K562 (cell line): Measurements from ENCODE around the gene IDH1. TPM values are rescaled to one million over a fixed set of nuclear protein-coding genes. Genes with fewer than 3 reads are reported as not detected.

Experiments used
- ATAC-seq: fragments of 200-7000 bp; cut with Tn5 transposase; 3 replicates; pipeline ENCODE4 v1.9.1; 2020; ENCODE audit warnings: moderate library complexity
- BruUV-seq: library from RNA; stranded (reverse); fragments of 400-500 nt; replicated peaks from 2 replicates; lab custom pipeline; 2021; lab: Mats Ljungman, UMichigan
- CTCF ChIA-PET: fragments of 300-600 bp; formaldehyde crosslinking; extraction: SDS; loops from one replicate; lab custom pipeline; 2021; ENCODE audit warnings: low intra/inter-chr PET ratio; lab: Yijun Ruan, JAX
- POLR2A ChIA-PET: fragments of 300-600, 350-650 bp; sonication (Branson Sonifier 250); formaldehyde crosslinking; extraction: SDS; loops from one replicate; lab custom pipeline; 2021; ENCODE audit warnings: antibody characterized with exemption, inconsistent platforms; lab: Yijun Ruan, JAX
- DNase-seq, 4 experiments: peaks; one replicate each; pipeline versions ENCODE4 v3.0.0 to v3.0.0-alpha.2; 2011 to 2018; ENCODE audit warnings: low spot score in 3 of 4, mixed read lengths in 3 of 4; ENCODE audit errors: extremely low read depth in 1 of 4
- FAIRE-seq: peaks from 2 replicates; lab custom pipeline; 2011; peaks lifted over from hg19 to GRCh38; lab: Jason Lieb, UNC
- H2AFZ ChIP-seq: 2 replicates; pipeline ENCODE4 v1.6.0; 2011; ENCODE audit warnings: low read depth, low read length, control low read depth, inconsistent platforms
- H3K27ac ChIP-seq: fragments of 200-600 bp; 3 replicates; pipeline ENCODE4 v1.8.0; 2011; ENCODE audit warnings: low read depth, mild to moderate bottlenecking, control low read depth, inconsistent platforms, low read length, moderate library complexity, mixed read lengths; ENCODE audit errors: extremely low read depth
- H3K27me3 ChIP-seq, 2 experiments: fragments of 300-600 bp in 1 of 2; 2 replicates in 1 of 2; 3 replicates in 1 of 2; pipeline versions ENCODE4 v1.6.0 to v1.8.0; 2011; ENCODE audit warnings: inconsistent platforms in 2 of 2, low read length in 2 of 2, mild to moderate bottlenecking in 1 of 2, mixed read lengths in 1 of 2, moderate library complexity in 1 of 2; ENCODE audit not compliant: control insufficient read depth in 2 of 2, insufficient read depth in 2 of 2
- H3K36me3 ChIP-seq: fragments of 300-600 bp; 3 replicates; pipeline ENCODE4 v1.8.0; 2011; ENCODE audit warnings: mild to moderate bottlenecking, low read length, inconsistent platforms; ENCODE audit not compliant: control insufficient read depth, insufficient read depth
- H3K4me1 ChIP-seq, 2 experiments: fragments of 200-600 bp in 1 of 2; replicated peaks in 1 of 2; 2 replicates in 1 of 2; 3 replicates in 1 of 2; pipeline versions ENCODE4 v1.5.1 to v1.8.0; 2011; ENCODE audit warnings: inconsistent platforms in 2 of 2, low read length in 2 of 2, mild to moderate bottlenecking in 1 of 2, mixed read lengths in 1 of 2, moderate library complexity in 1 of 2; ENCODE audit not compliant: control insufficient read depth in 2 of 2, insufficient read depth in 2 of 2
- H3K4me2 ChIP-seq: 2 replicates; pipeline ENCODE4 v1.6.1; 2011; ENCODE audit warnings: low read length, control low read depth, inconsistent platforms, mixed read lengths; ENCODE audit not compliant: insufficient read depth
- H3K4me3 ChIP-seq: fragments of 200-600 bp; sonication (generic), shearing (Covaris generic); 2 replicates; pipeline ENCODE4 v1.5.1; 2016; ENCODE audit warnings: control low read depth, inconsistent platforms
- H3K79me2 ChIP-seq: fragments of 200-600 bp; 3 replicates; pipeline ENCODE4 v1.8.0; 2011; ENCODE audit warnings: low read length, inconsistent platforms; ENCODE audit not compliant: control insufficient read depth, insufficient read depth
- H3K9ac ChIP-seq, 2 experiments: 2 replicates each; pipeline versions ENCODE4 v1.6.0 to v1.6.1; 2011; ENCODE audit warnings: low read depth in 2 of 2, low read length in 2 of 2, control low read depth in 1 of 2, inconsistent platforms in 1 of 2, mild to moderate bottlenecking in 1 of 2, mixed read lengths in 1 of 2; ENCODE audit not compliant: insufficient read depth in 1 of 2
- H3K9me1 ChIP-seq: one replicate; pipeline ENCODE4 v1.6.0; 2011; ENCODE audit warnings: inconsistent platforms, mild to moderate bottlenecking, low read length, moderate library complexity; ENCODE audit not compliant: control insufficient read depth, insufficient read depth
- H3K9me3 ChIP-seq: replicated peaks from 2 replicates; pipeline ENCODE4 v1.5.1; 2011; ENCODE audit warnings: low read depth, low read length, inconsistent platforms; ENCODE audit not compliant: control insufficient read depth, insufficient read depth
- H4K20me1 ChIP-seq: replicated peaks from 2 replicates; pipeline ENCODE4 v1.6.1; 2011; ENCODE audit warnings: low read length, inconsistent platforms, mixed read lengths; ENCODE audit not compliant: control insufficient read depth, insufficient read depth
- E2F3 ChIP-seq: fragments of 250-450 bp; sonication (Bioruptor Pico); IDR thresholded peaks from 2 replicates; pipeline ENCODE4 v1.4.0; 2020; ENCODE audit warnings: mild to moderate bottlenecking
- HLTF ChIP-seq: fragments of 450-650 bp; IDR thresholded peaks from 2 replicates; pipeline ENCODE4 v1.6.1; 2016
- POLR2AphosphoS2 ChIP-seq: IDR thresholded peaks from 2 replicates; pipeline ENCODE4 v1.6.1; 2012; ENCODE audit warnings: low read length, improper control_type of control experiment
- SMAD1 ChIP-seq: fragments of 150-350 bp; IDR thresholded peaks from 2 replicates; pipeline ENCODE4 v1.6.1; 2014; ENCODE audit warnings: low read length, low read depth; ENCODE audit not compliant: partially characterized antibody
- SMARCC2 ChIP-seq: fragments of 450-650 bp; IDR thresholded peaks from 2 replicates; pipeline ENCODE4 v1.6.1; 2017; ENCODE audit warnings: antibody characterized with exemption, moderate library complexity, mild to moderate bottlenecking, low read depth
- SREBF1 ChIP-seq: fragments of 150-350 bp; IDR thresholded peaks from 2 replicates; pipeline ENCODE4 v1.6.1; 2014; ENCODE audit warnings: antibody characterized with exemption, low read depth, low read length, borderline replicate concordance
- SRF ChIP-seq, 2 experiments: fragments of 250-450, 450-650 bp in 1 of 2; sonication (Bioruptor Pico) in 1 of 2; sonication (generic) in 1 of 2; formaldehyde crosslinking; IDR thresholded peaks; 2 replicates each; pipeline versions ENCODE4 v1.5.0 to v1.5.1; 2020 to 2022; ENCODE audit warnings: mild to moderate bottlenecking in 1 of 2, missing genetic modification reagents in 1 of 2
- TARDBP ChIP-seq: fragments of 450-650 bp; IDR thresholded peaks from 2 replicates; pipeline ENCODE4 v1.6.1; 2016
- TCFL5 ChIP-seq: fragments of 250-450 bp; sonication (Bioruptor Pico); conservative IDR thresholded peaks from 2 replicates; pipeline ENCODE4 v1.6.1; 2021; ENCODE audit warnings: mild to moderate bottlenecking, moderate library complexity, matching md5 sums
- YBX1 ChIP-seq: fragments of 450-650 bp; IDR thresholded peaks from 2 replicates; pipeline ENCODE4 v1.7.1; 2016; ENCODE audit warnings: mild to moderate bottlenecking
- WGBS: fragments of 100-300 bp; shearing (Covaris generic); methylation state at CpG from one replicate; pipeline ENCODE4 v1.1.6; 2016; ENCODE audit warnings: low coverage, mixed read lengths; ENCODE audit not compliant: insufficient coverage; ENCODE audit errors: missing lambda C conversion rate; 5-methylcytosine and 5-hydroxymethylcytosine counted together
- in situ Hi-C: fragments of 300-500 bp; cut with MboI; formaldehyde crosslinking; loops from 4 replicates; pipeline ENCODE4 v1.15.0; 2018; ENCODE audit warnings: inconsistent platforms, mixed read lengths
- intact Hi-C: fragments of 100-400 bp; cut with micrococcal nuclease; formaldehyde crosslinking; loops from 2 replicates; pipeline ENCODE4 v1.14.2; 2022
- polyA plus RNA-seq, 8 experiments: library from polyadenylated mRNA; depleted of rRNA in 4 of 8; stranded (reverse) in 5 of 8; unstranded in 3 of 8; fragments of >200 nt; fragmentation: Nextera tagmentation in 2 of 8; fragmentation: Illumina TruSeq in 1 of 8; extraction: Ambion mirVana in 2 of 8; extraction: Trizol in 1 of 8; gene quantifications; 2 replicates each; pipeline versions ENCODE4 v1.2.1 to v1.2.3, GENCODE V29; 2011 to 2014; ENCODE audit warnings: inconsistent platforms in 1 of 8, missing spikeins in 1 of 8
- total RNA-seq, 7 experiments: library from RNA; depleted of rRNA in 6 of 7; stranded (reverse); fragments of >200 nt in 6 of 7; fragmentation: Illumina TruSeq in 2 of 7; extraction: Trizol in 2 of 7; gene quantifications; 2 replicates each; pipeline versions ENCODE4 v1.2.1 to v1.2.3, GENCODE V29; 2011 to 2021; ENCODE audit warnings: low replicate concordance in 1 of 7
- TF ChIP-seq, protein P1 (sequence below): fragments of 200-600 bp; sonication (generic); IDR thresholded peaks from one replicate; pipeline ENCODE4 v1.6.1; 2012; ENCODE audit warnings: mild to moderate bottlenecking, low read depth, low read length, inconsistent platforms
- TF ChIP-seq, protein P2 (sequence below): sonication (generic); formaldehyde crosslinking; IDR thresholded peaks from 2 replicates; pipeline ENCODE4 v1.8.1; 2023; ENCODE audit warnings: mild to moderate bottlenecking, missing genetic modification reagents, moderate library complexity

The IDH1 gene
- total and polyA plus RNA-seq, 9 of the 15 experiments (the other 6 are each of a cell fraction or from before 2014, with no cell fraction given): 61.9 to 194 (median 101) TPM

DNA sequence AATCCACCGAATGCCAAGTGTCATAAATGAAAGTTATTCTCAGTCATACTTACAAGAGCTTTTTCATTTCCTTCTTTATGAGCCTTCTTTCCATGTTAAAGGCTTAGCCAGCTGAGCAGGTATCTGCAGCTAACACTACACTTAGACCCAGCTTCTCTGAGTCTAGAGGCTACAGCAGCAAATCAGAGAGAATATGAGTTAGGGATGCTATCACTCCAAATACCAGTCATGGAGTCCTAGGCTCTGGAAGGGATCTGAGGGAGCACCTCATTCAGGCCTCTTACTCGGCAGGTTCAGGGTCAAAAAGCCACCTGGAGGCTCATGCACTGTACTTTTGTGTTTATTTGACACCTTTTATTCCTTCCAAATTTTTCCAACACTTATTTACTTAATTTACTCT is 68.0 kb downstream of the IDH1 start:
- FAIRE-seq: no peak
- intact Hi-C loops: no loop called here
- H3K9me1 ChIP-seq: no peaks in the 10 kb centered on the region
- H3K27ac ChIP-seq: no peak overlapping the region
- no peaks in the 10 kb centered on the region for H3K36me3 ChIP-seq
- no peak overlapping the region for H2AFZ ChIP-seq
- no peaks in the 10 kb centered on the region for H3K27me3 ChIP-seq
- peak; percentile 50; the same call in 2 of the 3 replicates for ATAC-seq
- no peak overlapping the region for H3K4me2 ChIP-seq
- no peak overlapping the region for H3K4me3 ChIP-seq
- no peaks in the 10 kb centered on the region for H3K9me3 ChIP-seq
- ChIA-PET CTCF (interaction anchor here (0.6 kb wide), 1 partner anchor 85 kb away, joined by 3 read pairs; no protein-coding TSS in a partner anchor), POLR2A (interaction anchor here (0.6 to 1.0 kb wide), 2 partner anchors 14 to 27 kb away, joined by 3 read pairs; no protein-coding TSS in a partner anchor)
- in situ Hi-C loops: no loop called here
- H3K9ac ChIP-seq: no peak overlapping the region
- H3K79me2 ChIP-seq: no peaks in the 10 kb centered on the region
- BruUV-seq: no TSS peak
- WGBS: 4% methylated on average over 2 of the region's 2 CpGs
- no peaks in the 10 kb centered on the region; a peak in 1 of 5 replicates for H3K4me1 ChIP-seq
- no peak for DNase-seq
- H4K20me1 ChIP-seq: no peaks in the 10 kb centered on the region
- no peak for TF ChIP-seq E2F3
- no peak for TF ChIP-seq YBX1
- TF ChIP-seq SMARCC2: no peak
- TF ChIP-seq HLTF: no peak
- no peak for TF ChIP-seq TCFL5 (CRISPR knock-in tag)
- TF ChIP-seq, protein P1, sequence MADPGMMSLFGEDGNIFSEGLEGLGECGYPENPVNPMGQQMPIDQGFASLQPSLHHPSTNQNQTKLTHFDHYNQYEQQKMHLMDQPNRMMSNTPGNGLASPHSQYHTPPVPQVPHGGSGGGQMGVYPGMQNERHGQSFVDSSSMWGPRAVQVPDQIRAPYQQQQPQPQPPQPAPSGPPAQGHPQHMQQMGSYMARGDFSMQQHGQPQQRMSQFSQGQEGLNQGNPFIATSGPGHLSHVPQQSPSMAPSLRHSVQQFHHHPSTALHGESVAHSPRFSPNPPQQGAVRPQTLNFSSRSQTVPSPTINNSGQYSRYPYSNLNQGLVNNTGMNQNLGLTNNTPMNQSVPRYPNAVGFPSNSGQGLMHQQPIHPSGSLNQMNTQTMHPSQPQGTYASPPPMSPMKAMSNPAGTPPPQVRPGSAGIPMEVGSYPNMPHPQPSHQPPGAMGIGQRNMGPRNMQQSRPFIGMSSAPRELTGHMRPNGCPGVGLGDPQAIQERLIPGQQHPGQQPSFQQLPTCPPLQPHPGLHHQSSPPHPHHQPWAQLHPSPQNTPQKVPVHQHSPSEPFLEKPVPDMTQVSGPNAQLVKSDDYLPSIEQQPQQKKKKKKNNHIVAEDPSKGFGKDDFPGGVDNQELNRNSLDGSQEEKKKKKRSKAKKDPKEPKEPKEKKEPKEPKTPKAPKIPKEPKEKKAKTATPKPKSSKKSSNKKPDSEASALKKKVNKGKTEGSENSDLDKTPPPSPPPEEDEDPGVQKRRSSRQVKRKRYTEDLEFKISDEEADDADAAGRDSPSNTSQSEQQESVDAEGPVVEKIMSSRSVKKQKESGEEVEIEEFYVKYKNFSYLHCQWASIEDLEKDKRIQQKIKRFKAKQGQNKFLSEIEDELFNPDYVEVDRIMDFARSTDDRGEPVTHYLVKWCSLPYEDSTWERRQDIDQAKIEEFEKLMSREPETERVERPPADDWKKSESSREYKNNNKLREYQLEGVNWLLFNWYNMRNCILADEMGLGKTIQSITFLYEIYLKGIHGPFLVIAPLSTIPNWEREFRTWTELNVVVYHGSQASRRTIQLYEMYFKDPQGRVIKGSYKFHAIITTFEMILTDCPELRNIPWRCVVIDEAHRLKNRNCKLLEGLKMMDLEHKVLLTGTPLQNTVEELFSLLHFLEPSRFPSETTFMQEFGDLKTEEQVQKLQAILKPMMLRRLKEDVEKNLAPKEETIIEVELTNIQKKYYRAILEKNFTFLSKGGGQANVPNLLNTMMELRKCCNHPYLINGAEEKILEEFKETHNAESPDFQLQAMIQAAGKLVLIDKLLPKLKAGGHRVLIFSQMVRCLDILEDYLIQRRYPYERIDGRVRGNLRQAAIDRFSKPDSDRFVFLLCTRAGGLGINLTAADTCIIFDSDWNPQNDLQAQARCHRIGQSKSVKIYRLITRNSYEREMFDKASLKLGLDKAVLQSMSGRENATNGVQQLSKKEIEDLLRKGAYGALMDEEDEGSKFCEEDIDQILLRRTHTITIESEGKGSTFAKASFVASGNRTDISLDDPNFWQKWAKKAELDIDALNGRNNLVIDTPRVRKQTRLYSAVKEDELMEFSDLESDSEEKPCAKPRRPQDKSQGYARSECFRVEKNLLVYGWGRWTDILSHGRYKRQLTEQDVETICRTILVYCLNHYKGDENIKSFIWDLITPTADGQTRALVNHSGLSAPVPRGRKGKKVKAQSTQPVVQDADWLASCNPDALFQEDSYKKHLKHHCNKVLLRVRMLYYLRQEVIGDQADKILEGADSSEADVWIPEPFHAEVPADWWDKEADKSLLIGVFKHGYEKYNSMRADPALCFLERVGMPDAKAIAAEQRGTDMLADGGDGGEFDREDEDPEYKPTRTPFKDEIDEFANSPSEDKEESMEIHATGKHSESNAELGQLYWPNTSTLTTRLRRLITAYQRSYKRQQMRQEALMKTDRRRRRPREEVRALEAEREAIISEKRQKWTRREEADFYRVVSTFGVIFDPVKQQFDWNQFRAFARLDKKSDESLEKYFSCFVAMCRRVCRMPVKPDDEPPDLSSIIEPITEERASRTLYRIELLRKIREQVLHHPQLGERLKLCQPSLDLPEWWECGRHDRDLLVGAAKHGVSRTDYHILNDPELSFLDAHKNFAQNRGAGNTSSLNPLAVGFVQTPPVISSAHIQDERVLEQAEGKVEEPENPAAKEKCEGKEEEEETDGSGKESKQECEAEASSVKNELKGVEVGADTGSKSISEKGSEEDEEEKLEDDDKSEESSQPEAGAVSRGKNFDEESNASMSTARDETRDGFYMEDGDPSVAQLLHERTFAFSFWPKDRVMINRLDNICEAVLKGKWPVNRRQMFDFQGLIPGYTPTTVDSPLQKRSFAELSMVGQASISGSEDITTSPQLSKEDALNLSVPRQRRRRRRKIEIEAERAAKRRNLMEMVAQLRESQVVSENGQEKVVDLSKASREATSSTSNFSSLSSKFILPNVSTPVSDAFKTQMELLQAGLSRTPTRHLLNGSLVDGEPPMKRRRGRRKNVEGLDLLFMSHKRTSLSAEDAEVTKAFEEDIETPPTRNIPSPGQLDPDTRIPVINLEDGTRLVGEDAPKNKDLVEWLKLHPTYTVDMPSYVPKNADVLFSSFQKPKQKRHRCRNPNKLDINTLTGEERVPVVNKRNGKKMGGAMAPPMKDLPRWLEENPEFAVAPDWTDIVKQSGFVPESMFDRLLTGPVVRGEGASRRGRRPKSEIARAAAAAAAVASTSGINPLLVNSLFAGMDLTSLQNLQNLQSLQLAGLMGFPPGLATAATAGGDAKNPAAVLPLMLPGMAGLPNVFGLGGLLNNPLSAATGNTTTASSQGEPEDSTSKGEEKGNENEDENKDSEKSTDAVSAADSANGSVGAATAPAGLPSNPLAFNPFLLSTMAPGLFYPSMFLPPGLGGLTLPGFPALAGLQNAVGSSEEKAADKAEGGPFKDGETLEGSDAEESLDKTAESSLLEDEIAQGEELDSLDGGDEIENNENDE: no peak
- TF ChIP-seq SMAD1: no peak
- no peak for TF ChIP-seq TARDBP
- TF ChIP-seq SREBF1: no peak
- TF ChIP-seq SRF (CRISPR knock-in tag; IDR thresholded peaks at IDR 0.05): no peak
- no peak for TF ChIP-seq POLR2AphosphoS2
- TF ChIP-seq, protein P2, sequence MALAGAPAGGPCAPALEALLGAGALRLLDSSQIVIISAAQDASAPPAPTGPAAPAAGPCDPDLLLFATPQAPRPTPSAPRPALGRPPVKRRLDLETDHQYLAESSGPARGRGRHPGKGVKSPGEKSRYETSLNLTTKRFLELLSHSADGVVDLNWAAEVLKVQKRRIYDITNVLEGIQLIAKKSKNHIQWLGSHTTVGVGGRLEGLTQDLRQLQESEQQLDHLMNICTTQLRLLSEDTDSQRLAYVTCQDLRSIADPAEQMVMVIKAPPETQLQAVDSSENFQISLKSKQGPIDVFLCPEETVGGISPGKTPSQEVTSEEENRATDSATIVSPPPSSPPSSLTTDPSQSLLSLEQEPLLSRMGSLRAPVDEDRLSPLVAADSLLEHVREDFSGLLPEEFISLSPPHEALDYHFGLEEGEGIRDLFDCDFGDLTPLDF (CRISPR knock-in tag): no peak
